GM19193 (cell line): ENCODE data around the gene PAK4.

ENCODE experiments used
- POLR2A ChIP-seq: IDR thresholded peaks from 4 replicates; pipeline ENCODE4 v1.6.1; 2011; ENCODE audit not compliant: insufficient read depth, insufficient read length; ENCODE audit errors: extremely low read depth

Gene PAK4

DNA sequence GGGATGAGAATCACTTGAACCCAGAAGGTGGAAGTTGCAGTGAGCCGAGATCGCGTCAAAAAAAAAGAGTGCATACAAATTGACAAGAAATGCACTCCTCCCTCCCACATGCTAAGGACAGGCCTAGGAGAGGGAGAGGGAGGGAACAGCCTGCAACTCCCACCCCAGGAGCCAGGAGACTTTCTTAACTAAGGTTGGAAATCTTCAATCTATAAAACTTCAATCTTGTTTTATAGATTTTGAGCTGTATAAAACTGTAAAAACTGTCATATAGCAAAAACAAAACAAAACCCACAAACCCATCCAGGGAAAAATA is 79.8 kb downstream of the PAK4 start:
- TF ChIP-seq POLR2A: no peak

DNA sequence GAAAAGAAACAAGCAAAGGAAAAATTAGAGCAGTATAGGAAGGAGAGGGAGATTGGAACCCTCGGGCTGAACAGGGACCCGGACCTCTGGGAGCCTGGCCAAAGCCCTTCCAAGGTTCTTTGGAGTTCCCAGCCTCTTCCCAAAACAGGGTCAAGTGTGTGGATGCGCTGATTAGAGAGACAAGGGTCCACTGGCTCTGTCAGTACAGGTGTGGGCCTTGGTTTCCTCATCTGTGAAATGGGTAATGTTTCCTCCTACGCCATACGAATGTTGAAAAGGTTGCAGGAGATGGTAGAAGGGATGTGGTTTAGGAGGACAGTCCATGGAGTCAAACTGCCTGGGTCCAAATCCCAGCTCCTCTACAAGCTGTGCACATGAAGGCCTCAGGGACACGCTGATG is 80.5 kb downstream of the PAK4 start:
- TF ChIP-seq POLR2A: no peak

GRCh38 chr19:39207293-39207836 is 81.8 kb downstream of the PAK4 start:
- no peak for TF ChIP-seq POLR2A

DNA sequence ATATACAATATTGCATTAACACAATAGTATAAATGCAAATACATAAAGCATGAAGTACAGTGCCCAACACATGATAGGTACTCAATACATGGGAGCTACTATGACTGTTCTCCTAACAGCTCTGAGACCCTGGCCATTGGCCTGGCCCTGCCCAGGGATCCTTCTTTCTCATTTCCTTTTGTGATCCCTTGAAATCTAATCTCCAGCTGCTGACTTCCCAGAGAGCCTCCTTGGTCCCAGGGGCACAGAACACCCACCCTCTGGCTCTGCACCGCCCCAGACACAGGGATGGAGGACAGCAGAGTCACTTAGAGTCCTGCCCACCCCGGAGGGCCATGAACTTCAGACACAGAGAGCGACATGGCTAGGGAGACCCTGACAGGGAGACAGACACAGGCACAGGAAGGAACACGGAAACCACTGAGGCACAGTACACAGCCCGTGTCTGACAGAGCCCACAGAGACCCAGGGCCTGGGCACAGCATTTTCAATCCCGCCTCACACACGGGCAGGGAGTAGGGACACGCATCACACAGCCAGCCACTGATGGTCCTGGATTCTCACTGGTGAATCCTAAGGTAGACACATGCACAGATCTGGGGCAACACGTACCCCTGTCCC is 82.7 kb downstream of the PAK4 start:
- no peak for TF ChIP-seq POLR2A

DNA sequence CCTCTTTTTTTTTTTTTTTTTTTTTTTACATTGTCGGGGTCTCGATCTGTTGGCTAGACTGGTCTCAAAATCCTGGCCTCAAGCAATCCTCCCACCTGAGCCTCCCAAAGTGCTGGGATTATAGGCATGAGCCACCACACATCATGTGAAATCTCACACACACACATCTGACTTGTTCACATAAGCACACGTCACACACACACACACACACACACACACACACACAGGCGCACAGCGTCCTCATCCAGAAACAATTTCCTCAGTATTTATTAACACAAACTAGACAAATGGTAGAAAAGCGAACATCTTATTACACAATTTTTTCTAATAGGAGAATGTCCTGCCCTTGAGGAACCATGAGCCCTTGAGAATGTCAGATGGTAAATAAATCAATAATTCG is 83.6 kb downstream of the PAK4 start:
- TF ChIP-seq POLR2A: no peak

DNA sequence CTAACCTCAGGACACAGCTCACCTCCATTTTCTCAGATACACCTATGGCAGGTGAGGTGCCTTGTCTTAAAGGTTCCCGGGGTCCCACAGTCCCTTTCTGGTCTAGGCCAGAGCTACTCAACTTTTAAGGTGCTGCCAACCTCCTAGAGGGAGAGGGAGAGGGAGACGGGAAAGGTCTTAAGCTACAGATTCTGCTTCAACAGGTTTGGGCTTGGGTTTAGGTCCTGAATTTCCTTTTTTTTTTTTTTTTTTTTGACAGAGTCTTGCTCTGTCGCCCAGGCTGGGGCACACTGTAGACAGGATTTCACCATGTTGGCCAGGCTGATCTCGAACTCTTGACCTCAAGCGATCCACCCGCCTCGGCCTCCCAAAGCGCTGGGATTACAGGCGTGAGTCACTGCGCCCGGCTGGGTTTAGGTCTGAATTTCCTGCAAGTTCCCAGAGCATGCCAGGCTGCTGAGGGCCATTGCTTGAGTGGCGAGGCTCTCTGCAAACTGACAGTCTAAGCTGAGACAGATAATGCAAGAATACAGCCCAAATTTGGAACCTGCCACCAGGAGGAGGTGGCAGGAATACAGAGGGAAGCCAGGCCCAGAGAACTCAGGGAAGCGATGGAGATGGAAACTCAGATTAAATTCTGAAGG is 86.3 kb downstream of the PAK4 start:
- no peak for TF ChIP-seq POLR2A

- TF ChIP-seq POLR2A: no peak
Measured at GRCh38 chr19:39212375-39212742, 86.8 kb downstream of the PAK4 start.

GRCh38 chr19:39217094-39217493 is 91.5 kb downstream of the PAK4 start:
- TF ChIP-seq POLR2A: no peak

- TF ChIP-seq POLR2A: no peak
Measured at GRCh38 chr19:39218230-39219007, 92.8 kb downstream of the PAK4 start.

DNA sequence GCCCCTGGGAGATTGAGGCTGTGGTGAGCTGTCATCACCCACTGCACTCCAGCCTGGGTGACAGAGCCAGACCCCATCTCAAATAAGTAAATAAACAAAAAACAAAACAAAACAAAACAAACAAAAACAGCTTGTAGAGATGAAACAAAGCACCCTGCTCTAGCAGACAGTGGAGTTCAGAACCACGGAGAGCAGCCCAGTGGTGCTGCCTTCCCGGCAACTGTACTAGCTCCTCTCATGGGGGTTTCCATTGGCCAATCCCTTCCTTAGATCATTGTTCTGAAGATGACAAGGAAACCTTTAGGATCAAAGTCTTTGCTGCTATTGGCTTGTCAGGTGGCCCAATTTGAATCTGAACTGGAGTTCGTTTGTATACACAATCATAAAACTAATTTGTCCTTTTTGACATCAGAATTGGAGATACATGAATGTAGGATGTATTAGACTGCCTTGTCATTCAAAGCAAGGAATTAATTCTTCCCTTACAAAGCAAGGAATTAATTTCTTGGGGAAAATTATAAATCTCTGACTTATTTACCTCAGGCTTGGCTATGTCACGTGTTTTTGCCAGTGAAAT is 98.2 kb downstream of the PAK4 start:
- no peak for TF ChIP-seq POLR2A

GRCh38 chr19:39224910-39225309 is 99.3 kb downstream of the PAK4 start:
- no peak for TF ChIP-seq POLR2A
